HepG2 (cell line): Measurements from ENCODE around the gene HECTD1. TPM values are rescaled to one million over a fixed set of nuclear protein-coding genes. Genes with fewer than 3 reads are reported as not detected.
A peak's percentile ranks its signal among the peaks of the same experiment; 100 is the strongest.

ENCODE experiments used
- BCLAF1 ChIP-seq: fragments of 450-650 bp; IDR thresholded peaks from 2 replicates; pipeline ENCODE4 v1.6.1; 2017; ENCODE audit warnings: mild to moderate bottlenecking
- CREB3 ChIP-seq: sonication (generic); formaldehyde crosslinking; IDR thresholded peaks from 2 replicates; pipeline ENCODE4 v1.5.0; 2020; ENCODE audit warnings: missing genetic modification reagents
- ESRRA ChIP-seq: sonication (generic); formaldehyde crosslinking; IDR thresholded peaks from 2 replicates; pipeline ENCODE4 v1.5.1; 2020; ENCODE audit warnings: mild to moderate bottlenecking, low read depth, missing genetic modification reagents
- FLYWCH1 ChIP-seq: sonication (generic); formaldehyde crosslinking; IDR thresholded peaks from 2 replicates; pipeline ENCODE4 v1.8.1; 2023; ENCODE audit warnings: mild to moderate bottlenecking, missing genetic modification reagents
- KAT8 ChIP-seq: IDR thresholded peaks from 2 replicates; pipeline ENCODE4 v1.6.1; 2016; ENCODE audit warnings: missing genetic modification reagents, missing compliant biosample characterization
- KDM6A ChIP-seq: IDR thresholded peaks from 2 replicates; pipeline ENCODE4 v1.6.1; 2016; ENCODE audit warnings: low read depth
- MTERF4 ChIP-seq: sonication (generic); formaldehyde crosslinking; IDR thresholded peaks from 2 replicates; pipeline ENCODE4 v1.8.0; 2023; ENCODE audit warnings: mild to moderate bottlenecking, missing genetic modification reagents
- MTF2 ChIP-seq: sonication (generic); formaldehyde crosslinking; IDR thresholded peaks from 2 replicates; pipeline ENCODE4 v1.5.0; 2020; ENCODE audit warnings: missing genetic modification reagents, borderline replicate concordance
- NFIB ChIP-seq: sonication (generic); formaldehyde crosslinking; IDR thresholded peaks from 2 replicates; pipeline ENCODE4 v1.9.0; 2021; ENCODE audit warnings: missing genetic modification reagents, mild to moderate bottlenecking, borderline replicate concordance
- POLR2A ChIP-seq, 2 experiments: IDR thresholded peaks; 2 replicates each; pipeline ENCODE4 v1.6.1; 2011; ENCODE audit warnings: low read depth in 2 of 2, low read length in 2 of 2, mild to moderate bottlenecking in 1 of 2, moderate library complexity in 1 of 2; ENCODE audit not compliant: insufficient read depth in 1 of 2
- POLR2AphosphoS2 ChIP-seq: IDR thresholded peaks from 2 replicates; pipeline ENCODE4 v1.6.1; 2011; ENCODE audit warnings: low read depth, low read length, improper control_type of control experiment
- SIX4 ChIP-seq: sonication (generic); formaldehyde crosslinking; IDR thresholded peaks from 2 replicates; pipeline ENCODE4 v1.4.0; 2020; ENCODE audit warnings: missing genetic modification reagents
- SMYD3 ChIP-seq: sonication (generic); formaldehyde crosslinking; IDR thresholded peaks from 2 replicates; pipeline ENCODE4 v1.8.1; 2023; ENCODE audit warnings: mild to moderate bottlenecking, missing genetic modification reagents
- SRY ChIP-seq: sonication (generic); formaldehyde crosslinking; IDR thresholded peaks from 2 replicates; pipeline ENCODE4 v1.8.0; 2022; ENCODE audit warnings: mild to moderate bottlenecking, missing genetic modification reagents
- TCF7L2 ChIP-seq: IDR thresholded peaks from 2 replicates; pipeline ENCODE4 v1.6.1; 2011; ENCODE audit warnings: mild to moderate bottlenecking, low read depth, low read length, moderate library complexity
- ZNF605 ChIP-seq: sonication (generic); formaldehyde crosslinking; IDR thresholded peaks from 2 replicates; pipeline ENCODE4 v1.8.0; 2022; ENCODE audit warnings: mild to moderate bottlenecking, missing genetic modification reagents
- ZNF776 ChIP-seq: sonication (generic); formaldehyde crosslinking; IDR thresholded peaks from 2 replicates; pipeline ENCODE4 v1.4.0; 2020; ENCODE audit warnings: mild to moderate bottlenecking, missing genetic modification reagents
- ZNF878 ChIP-seq: sonication (generic); formaldehyde crosslinking; IDR thresholded peaks from 2 replicates; pipeline ENCODE4 v1.8.1; 2023; ENCODE audit warnings: mild to moderate bottlenecking, missing genetic modification reagents, moderate library complexity
- polyA plus RNA-seq, 8 experiments: library from polyadenylated mRNA; depleted of rRNA in 3 of 8; stranded (reverse) in 7 of 8; unstranded in 1 of 8; fragments of >200 nt; fragmentation: Illumina TruSeq in 4 of 8; extraction: Trizol in 4 of 8; gene quantifications; 2 replicates each; pipeline versions ENCODE4 v1.2.1 to v1.2.3, GENCODE V29; 2011 to 2016; ENCODE audit warnings: low read depth in 4 of 8, missing spikeins in 1 of 8, mixed read lengths in 1 of 8; ENCODE audit not compliant: insufficient read depth in 1 of 8
- total RNA-seq, 5 experiments: library from RNA; depleted of rRNA; stranded (reverse); fragments of >200 nt; fragmentation: Illumina TruSeq; extraction: Trizol; gene quantifications; 2 replicates each; pipeline ENCODE4 v1.2.3, GENCODE V29; 2016; ENCODE audit warnings: low read depth in 1 of 5
- TF ChIP-seq, protein P1 (sequence below): sonication (generic); formaldehyde crosslinking; IDR thresholded peaks from 2 replicates; pipeline ENCODE4 v1.9.0; 2021; ENCODE audit warnings: mild to moderate bottlenecking, missing genetic modification reagents
- TF ChIP-seq, protein P2 (sequence below): IDR thresholded peaks from 2 replicates; pipeline ENCODE4 v1.6.1; 2016; ENCODE audit warnings: low read depth, borderline replicate concordance

HECTD1 gene
- total and polyA plus RNA-seq, 2 of the 13 experiments (the other 11 are each of a cell fraction or from before 2014, with no cell fraction given) = 312 to 560 TPM

DNA sequence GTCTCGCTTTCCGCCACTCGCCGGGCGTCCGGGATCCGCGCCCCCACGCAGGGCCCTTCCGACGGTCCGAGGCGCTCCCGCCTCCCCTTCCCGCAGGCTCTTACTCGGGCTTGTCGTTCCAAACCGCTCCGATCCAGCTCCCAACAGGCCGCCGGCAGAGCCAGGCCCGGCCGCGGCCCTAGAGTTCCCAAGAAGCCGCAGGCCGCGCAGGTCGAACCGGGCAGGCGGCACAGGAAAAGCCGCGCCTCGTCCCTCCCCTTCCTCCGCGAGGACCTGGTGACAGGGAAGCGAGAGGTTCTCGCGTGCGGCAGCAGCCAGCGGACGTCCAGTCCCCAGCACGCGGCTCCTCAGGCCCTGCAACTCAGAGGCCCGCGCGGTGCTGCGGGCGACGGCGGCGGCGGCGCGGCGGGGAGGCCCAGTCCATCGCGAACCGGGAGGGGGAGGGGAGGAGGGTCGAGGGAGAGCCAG is 272 bp downstream of the HECTD1 start (continued):
- TF ChIP-seq, protein P1, sequence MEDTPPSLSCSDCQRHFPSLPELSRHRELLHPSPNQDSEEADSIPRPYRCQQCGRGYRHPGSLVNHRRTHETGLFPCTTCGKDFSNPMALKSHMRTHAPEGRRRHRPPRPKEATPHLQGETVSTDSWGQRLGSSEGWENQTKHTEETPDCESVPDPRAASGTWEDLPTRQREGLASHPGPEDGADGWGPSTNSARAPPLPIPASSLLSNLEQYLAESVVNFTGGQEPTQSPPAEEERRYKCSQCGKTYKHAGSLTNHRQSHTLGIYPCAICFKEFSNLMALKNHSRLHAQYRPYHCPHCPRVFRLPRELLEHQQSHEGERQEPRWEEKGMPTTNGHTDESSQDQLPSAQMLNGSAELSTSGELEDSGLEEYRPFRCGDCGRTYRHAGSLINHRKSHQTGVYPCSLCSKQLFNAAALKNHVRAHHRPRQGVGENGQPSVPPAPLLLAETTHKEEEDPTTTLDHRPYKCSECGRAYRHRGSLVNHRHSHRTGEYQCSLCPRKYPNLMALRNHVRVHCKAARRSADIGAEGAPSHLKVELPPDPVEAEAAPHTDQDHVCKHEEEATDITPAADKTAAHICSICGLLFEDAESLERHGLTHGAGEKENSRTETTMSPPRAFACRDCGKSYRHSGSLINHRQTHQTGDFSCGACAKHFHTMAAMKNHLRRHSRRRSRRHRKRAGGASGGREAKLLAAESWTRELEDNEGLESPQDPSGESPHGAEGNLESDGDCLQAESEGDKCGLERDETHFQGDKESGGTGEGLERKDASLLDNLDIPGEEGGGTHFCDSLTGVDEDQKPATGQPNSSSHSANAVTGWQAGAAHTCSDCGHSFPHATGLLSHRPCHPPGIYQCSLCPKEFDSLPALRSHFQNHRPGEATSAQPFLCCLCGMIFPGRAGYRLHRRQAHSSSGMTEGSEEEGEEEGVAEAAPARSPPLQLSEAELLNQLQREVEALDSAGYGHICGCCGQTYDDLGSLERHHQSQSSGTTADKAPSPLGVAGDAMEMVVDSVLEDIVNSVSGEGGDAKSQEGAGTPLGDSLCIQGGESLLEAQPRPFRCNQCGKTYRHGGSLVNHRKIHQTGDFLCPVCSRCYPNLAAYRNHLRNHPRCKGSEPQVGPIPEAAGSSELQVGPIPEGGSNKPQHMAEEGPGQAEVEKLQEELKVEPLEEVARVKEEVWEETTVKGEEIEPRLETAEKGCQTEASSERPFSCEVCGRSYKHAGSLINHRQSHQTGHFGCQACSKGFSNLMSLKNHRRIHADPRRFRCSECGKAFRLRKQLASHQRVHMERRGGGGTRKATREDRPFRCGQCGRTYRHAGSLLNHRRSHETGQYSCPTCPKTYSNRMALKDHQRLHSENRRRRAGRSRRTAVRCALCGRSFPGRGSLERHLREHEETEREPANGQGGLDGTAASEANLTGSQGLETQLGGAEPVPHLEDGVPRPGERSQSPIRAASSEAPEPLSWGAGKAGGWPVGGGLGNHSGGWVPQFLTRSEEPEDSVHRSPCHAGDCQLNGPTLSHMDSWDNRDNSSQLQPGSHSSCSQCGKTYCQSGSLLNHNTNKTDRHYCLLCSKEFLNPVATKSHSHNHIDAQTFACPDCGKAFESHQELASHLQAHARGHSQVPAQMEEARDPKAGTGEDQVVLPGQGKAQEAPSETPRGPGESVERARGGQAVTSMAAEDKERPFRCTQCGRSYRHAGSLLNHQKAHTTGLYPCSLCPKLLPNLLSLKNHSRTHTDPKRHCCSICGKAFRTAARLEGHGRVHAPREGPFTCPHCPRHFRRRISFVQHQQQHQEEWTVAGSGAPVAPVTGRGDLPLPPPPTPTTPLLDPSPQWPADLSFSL (CRISPR knock-in tag) = peak; percentile 34; the same call in 1 of the 2 replicates
- TF ChIP-seq NFIB (CRISPR knock-in tag) (no peak), ZNF776 (CRISPR knock-in tag) (no peak), KAT8 (CRISPR knock-in tag) (no peak), ESRRA (CRISPR knock-in tag) (no peak), KDM6A (CRISPR knock-in tag) (peak; percentile 56), BCLAF1 (no peak), CREB3 (CRISPR knock-in tag) (peak; percentile 95), POLR2AphosphoS2 (no peak), ZNF878 (CRISPR knock-in tag) (no peak; the same call in 1 of the 2 replicates), ZNF605 (CRISPR knock-in tag) (no peak), SIX4 (CRISPR knock-in tag) (peak; percentile 55; the same call in 1 of the 2 replicates), MTERF4 (CRISPR knock-in tag) (peak; percentile 19; the same call in 1 of the 2 replicates), FLYWCH1 (CRISPR knock-in tag) (peak; percentile 83; the same call in 1 of the 2 replicates), MTF2 (CRISPR knock-in tag) (peak; percentile 98), POLR2A (IDR thresholded peaks at IDR 0.05; ENCODE audit: insufficient read depth in 1 of 2, low read depth in 2 of 2, low read length in 2 of 2) (no peak), SMYD3 (CRISPR knock-in tag) (peak; percentile 45; the same call in 1 of the 2 replicates), SRY (CRISPR knock-in tag) (peak; percentile 96), TCF7L2 (no peak)
- TF ChIP-seq, protein P2, sequence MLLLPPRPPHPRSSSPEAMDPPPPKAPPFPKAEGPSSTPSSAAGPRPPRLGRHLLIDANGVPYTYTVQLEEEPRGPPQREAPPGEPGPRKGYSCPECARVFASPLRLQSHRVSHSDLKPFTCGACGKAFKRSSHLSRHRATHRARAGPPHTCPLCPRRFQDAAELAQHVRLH (CRISPR knock-in tag) = no peak; the same call in none of the 2 replicates
